Anterior cingulate cortex (tissue), 58 donors: Measurements from ENCODE around the gene TERT.

Experiments
- DNase-seq, 58 donors: peaks; one replicate each; lab custom pipeline; 2025; lab: John Stamatoyannopoulos, UW

Gene TERT

GRCh38 chr5:1211701-1212100 is 83.2 kb downstream of the TERT start:
- no peak for DNase-seq

DNA sequence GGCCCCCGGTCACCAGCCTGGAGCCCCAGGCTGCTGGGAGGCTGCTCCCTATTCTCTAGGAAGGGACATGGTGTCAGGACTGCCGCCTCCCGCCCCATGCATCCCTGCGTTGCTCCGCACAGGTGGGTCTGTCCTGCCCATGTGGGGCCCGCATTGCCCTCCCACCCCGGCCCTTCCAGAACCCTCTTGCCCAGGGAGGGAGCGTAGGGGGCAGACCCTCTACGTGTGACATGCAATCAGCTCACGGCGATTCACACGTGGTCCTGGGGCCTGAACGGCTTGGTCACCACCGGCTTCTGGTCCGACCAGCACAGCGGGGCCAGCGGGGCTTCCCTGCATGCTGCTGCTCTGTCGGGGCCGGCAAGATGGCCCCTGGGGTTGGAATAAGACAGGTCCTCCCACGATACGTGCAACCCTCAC is 84.0 kb downstream of the TERT start:
- no peak for DNase-seq

GRCh38 chr5:1209896-1210776 is 84.7 kb downstream of the TERT start:
- DNase-seq, result no peak

DNA sequence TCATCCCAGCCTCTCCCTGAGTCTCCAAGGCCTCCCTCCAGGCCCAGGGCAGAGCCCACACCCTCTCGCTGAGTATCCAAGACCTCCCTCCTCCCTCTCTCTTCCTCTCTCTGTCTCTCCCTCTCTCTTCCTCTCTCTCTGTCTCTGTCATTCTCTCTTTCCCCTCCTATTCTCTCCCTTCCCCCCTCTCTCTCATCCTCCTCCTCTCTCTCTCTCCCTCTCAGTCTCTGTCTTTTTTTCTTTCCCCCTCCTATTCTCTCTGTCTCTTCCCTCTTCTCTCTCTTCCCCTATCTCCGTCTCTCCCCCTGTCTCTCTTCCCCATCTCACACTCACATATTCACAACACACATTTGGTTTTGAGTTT is 85.4 kb downstream of the TERT start:
- no peak for DNase-seq

DNA sequence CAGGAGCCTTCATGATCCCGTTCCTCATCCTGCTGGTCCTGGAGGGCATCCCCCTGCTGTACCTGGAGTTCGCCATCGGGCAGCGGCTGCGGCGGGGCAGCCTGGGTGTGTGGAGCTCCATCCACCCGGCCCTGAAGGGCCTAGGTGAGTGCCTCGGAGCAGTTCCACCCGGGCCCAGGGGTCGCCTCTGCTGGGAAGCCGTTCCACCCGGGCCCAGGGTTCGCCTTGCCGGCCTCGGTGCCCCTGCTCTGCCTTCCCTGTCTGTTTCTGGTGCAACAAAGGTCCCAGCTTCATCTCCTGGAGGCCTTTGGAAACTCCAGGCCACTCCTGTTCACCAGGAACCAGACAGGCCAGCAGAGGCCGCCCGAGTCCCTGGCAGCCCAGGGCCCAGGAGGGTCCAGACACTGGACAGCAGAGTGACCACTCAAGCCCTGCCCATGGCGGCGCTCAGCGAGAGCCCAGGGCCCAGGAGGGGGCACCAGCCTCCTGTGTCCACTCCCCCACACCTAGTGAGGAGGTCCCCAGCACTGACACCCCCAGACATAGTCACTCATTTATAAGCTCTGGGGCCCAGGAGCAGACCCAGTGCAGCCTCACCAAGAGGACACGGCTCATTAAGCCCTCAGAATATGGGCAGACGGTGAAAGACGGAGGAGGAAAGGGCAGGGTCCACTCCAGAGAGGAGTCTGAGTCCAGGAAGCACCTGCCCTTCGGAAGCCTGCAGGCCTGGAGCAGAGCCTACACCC is 86.0 kb downstream of the TERT start:
- DNase-seq, result no peak

- DNase-seq, result no peak
These were observed 86.6 kb downstream of the TERT start for GRCh38 chr5:1208221-1208742.

DNA sequence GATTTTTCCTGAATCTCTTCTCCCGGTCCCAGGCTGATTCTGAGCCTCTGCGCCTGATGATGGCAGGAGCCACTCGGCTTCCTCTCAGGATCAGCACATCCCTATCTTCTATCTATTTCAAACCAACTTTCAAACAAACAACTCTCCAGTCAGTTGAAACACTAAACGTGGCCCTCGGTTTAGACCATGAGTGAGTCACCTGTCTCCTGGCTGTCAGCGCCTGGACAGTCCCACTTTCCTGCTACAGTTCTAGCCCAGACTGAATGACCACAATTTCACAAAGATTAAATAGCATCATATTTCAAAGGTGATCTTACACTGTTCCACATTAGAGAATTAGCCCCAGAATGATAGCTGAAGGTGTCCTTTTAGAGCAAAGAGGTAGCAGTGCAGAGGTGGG is 87.3 kb downstream of the TERT start:
- no peak for DNase-seq

DNA sequence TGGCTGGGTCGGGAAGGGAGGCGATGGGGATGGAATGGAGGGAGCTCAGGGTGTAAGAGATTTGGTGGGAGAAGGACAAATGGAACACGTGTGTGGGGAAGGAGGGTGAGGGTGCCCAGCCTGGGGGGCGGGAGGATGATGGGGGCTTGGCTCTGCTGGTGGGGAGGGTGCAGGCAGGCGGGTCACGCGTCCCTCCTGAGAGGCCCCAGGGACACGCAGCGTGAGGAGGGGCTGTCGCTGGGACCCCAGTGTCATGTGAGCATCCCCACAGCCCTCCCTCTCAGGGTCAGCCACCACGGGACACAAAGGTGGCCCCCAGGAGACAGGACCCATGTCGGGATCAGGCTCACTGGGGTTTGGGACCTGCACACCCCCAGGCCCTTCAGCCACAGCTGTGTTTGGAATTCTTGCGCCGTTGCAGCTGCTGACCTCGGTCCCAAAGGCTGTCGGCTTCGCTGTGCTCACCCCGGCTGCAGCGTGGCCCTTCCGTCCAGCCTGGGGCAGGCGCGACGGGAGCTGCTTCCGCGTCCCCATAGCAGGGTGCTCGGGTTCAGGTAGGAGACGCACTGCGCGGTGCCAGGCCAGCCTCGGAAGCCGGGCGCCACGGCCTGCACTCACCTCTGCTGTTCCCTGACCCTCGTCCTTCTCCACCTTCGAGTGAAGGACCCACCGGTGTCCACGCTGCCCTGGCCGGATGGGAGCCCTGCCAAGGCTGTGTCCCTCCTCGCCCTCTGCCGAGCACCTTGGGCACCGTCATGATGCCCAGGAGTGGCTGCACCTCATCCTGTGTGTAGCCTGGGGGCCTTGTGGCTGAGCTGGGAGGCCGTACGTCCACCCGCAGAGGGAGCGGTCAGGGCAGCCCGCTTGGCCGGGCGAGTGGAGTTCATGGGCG is 88.1 kb downstream of the TERT start:
- DNase-seq, result no peak

- no peak for DNase-seq
These were observed 89.3 kb downstream of the TERT start for GRCh38 chr5:1205255-1206180.

DNA sequence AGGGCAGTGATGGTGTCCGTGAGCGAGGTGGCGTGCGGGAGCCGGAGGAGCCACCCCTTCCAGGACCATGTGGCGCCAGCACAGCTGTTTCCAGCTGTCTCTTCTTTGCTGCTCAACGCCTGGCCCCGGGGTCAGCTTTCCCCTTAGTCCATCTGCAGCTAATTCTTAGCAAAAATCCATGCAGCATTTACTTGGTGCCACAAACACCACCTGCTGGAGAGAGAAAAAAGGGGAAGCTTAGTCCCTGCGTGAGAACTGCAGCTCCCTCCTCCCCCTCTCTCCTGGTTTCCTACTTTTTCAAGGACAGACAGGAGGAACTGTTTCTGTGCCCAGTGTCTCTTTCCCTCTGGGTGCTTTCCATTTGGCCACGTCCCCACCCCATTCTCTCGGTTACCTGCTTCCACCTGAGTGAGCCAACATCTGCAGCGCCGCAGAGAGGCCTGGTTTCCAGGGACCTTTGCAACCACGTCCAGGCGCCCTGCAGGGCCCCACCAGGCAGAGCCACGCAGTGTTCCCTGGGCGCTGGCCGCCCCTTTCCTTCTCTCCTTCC is 90.1 kb downstream of the TERT start:
- peak in 4 of 58 donors; percentile 2 to 19 (median 12) for DNase-seq

DNA sequence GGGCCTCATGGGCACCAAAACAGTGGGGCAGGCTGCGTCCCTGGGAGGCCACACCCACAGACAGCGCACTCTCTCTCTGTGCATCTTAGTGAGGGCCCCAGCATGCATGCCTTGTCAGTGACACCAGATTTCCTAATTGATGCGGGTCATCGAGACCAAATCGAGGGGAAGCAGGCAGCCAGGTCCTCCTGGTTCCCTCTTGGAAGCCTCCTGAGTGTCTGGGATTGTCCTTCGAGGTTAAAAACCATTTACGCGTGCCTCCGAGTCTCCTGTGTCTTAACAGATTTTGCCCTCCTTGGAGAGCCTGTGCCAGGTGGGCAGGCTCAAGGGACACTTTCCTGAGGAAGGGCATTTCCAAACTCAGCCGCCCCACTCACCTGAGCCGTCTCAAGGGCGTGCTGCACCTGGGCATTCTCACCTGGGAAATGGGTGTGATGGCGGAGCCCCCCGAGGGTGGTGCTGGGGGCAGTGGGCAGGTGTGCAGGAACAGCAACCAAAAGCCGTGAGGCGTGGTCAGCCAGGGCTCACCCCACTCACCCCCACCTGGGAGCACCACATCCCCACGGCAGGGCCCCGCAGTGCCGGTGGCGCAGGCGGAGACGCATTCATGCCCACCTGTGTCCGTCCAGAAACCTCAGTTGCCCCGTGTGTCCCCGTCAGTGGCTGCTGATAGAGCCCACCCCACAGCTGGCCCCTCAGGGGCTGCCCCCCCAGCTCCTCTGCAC is 90.7 kb downstream of the TERT start:
- no peak for DNase-seq

DNA sequence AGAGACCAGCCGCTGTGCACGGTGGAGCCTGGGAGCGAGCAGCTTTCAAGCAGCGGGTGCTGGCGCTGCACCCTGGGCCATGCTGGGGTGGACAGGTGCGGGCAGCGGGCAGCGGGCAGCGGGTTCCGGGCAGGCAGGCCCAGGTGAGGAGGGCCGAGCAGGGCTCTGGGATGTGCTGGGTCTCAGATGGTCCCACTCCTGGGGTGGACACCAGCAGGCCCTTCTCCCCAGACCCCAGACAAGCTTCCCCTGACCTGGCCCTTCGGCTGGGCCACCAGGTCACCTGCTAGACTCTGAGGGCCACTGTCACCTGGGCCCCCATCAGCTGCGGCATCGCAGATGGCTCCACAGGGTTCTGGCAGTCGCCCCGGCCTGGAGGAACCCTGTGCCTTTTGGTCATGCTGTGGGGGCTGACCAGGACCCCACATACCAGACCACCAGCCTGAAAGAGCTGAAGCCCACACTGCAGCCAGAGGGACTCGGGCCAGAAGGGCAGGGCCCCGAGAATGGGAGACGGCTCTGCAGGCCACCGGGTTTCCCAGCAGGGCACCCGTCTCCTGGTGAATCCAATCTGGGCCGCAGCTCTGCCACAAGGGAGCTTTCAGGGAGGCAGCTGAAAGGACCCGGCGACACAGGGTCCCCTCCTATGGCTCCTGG is 91.4 kb downstream of the TERT start:
- no peak for DNase-seq
